Uterus (tissue), 4 donors: ENCODE results near the gene MALT1. TPM values are rescaled to one million over a fixed set of nuclear protein-coding genes. Genes with fewer than 3 reads are reported as not detected.

Source experiments
- DNase-seq, 2 donors: peaks; one replicate each; pipeline ENCODE4 v3.0.0-alpha.2; 2019 to 2020
- H3K27ac ChIP-seq, 2 donors: fragments of 200-600 bp; sonication (generic); 1 replicate in 1 of 2; 2 replicates in 1 of 2; pipeline ENCODE4 v1.5.1; 2016 to 2018
- H3K27me3 ChIP-seq, 2 donors: fragments of 200-600 bp; sonication (generic); one replicate each; pipeline ENCODE4 v1.5.1; 2018 to 2019; ENCODE audit warnings: control low read depth in 1 of 2
- H3K36me3 ChIP-seq, 2 donors: fragments of 200-600 bp; sonication (generic); one replicate each; pipeline ENCODE4 v1.5.1; 2019; ENCODE audit warnings: control low read depth in 1 of 2
- H3K4me1 ChIP-seq, 2 donors: fragments of 200-600 bp; sonication (generic); one replicate each; pipeline ENCODE4 v1.5.1; 2018 to 2019; ENCODE audit warnings: control low read depth in 1 of 2
- H3K4me3 ChIP-seq, 2 donors: fragments of 200-600 bp; sonication (generic); 1 replicate in 1 of 2; 2 replicates in 1 of 2; pipeline ENCODE4 v1.5.1; 2018 to 2019; ENCODE audit warnings: mild to moderate bottlenecking in 1 of 2
- H3K9me3 ChIP-seq, 2 donors: fragments of 200-600 bp; sonication (generic); one replicate each; pipeline ENCODE4 v1.5.1; 2019; ENCODE audit warnings: control low read depth in 1 of 2
- POLR2A ChIP-seq, 2 donors: fragments of 450-650 bp; IDR thresholded peaks; one replicate each; pipeline ENCODE4 v1.6.1; 2016; ENCODE audit warnings: antibody characterized with exemption in 2 of 2, mild to moderate bottlenecking in 1 of 2, moderate library complexity in 1 of 2
- intact Hi-C: fragments of 100-400 bp; cut with DNase I; formaldehyde crosslinking; loops from one replicate; pipeline ENCODE4 v1.15.1; 2023; ENCODE audit warnings: low total_unique reads
- total RNA-seq, 4 donors: library from RNA; depleted of rRNA in 3 of 4; stranded (reverse); fragments of >200 nt in 3 of 4; gene quantifications; one replicate each; pipeline versions ENCODE4 v1.1.0 to v1.2.4, GENCODE V29; 2014 to 2023
- TF ChIP-seq, protein P1 (sequence below), 4 experiments: fragments of 200-600 bp in 2 of 4; fragments of 450-650 bp in 2 of 4; sonication (generic) in 2 of 4; IDR thresholded peaks; one replicate each; pipeline ENCODE4 v1.5.1; 2016 to 2019; ENCODE audit warnings: antibody characterized with exemption in 4 of 4, mild to moderate bottlenecking in 2 of 4, moderate library complexity in 1 of 4
- donor health status: DM: yes; HTN: yes; CAD: no.

The MALT1 gene
- total RNA-seq, 4 donors from 2014 or later: 22.1 to 51.4 (median 30.5) TPM

GRCh38 chr18:58732471-58732870, 61.2 kb downstream of the MALT1 start:
- Histone ChIP-seq H3K27ac (no peak overlapping the region), H3K36me3 (no peaks in the 10 kb centered on the region), H3K4me1 (no peaks in the 10 kb centered on the region), H3K27me3 (no peaks in the 10 kb centered on the region), H3K4me3 (no peak overlapping the region), H3K9me3 (no peaks in the 10 kb centered on the region)
- TF ChIP-seq, protein P1, sequence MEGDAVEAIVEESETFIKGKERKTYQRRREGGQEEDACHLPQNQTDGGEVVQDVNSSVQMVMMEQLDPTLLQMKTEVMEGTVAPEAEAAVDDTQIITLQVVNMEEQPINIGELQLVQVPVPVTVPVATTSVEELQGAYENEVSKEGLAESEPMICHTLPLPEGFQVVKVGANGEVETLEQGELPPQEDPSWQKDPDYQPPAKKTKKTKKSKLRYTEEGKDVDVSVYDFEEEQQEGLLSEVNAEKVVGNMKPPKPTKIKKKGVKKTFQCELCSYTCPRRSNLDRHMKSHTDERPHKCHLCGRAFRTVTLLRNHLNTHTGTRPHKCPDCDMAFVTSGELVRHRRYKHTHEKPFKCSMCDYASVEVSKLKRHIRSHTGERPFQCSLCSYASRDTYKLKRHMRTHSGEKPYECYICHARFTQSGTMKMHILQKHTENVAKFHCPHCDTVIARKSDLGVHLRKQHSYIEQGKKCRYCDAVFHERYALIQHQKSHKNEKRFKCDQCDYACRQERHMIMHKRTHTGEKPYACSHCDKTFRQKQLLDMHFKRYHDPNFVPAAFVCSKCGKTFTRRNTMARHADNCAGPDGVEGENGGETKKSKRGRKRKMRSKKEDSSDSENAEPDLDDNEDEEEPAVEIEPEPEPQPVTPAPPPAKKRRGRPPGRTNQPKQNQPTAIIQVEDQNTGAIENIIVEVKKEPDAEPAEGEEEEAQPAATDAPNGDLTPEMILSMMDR (IDR thresholded peaks at IDR 0.05): no peak
- TF ChIP-seq POLR2A (IDR thresholded peaks at IDR 0.05): no peak
- intact Hi-C loops: no loop called here
- no peak for DNase-seq

- intact Hi-C loops: no loop called here
- Histone ChIP-seq H3K27me3 (no peaks in the 10 kb centered on the region), H3K9me3 (no peaks in the 10 kb centered on the region), H3K36me3 (peaks cover 0 to 2% of the 10 kb centered on the region in 2 donors), H3K4me3 (no peak overlapping the region), H3K27ac (no peak overlapping the region), H3K4me1 (no peaks in the 10 kb centered on the region)
- no peak for DNase-seq
- no peak for TF ChIP-seq POLR2A (IDR thresholded peaks at IDR 0.05)
- TF ChIP-seq, protein P1 (IDR thresholded peaks at IDR 0.05): no peak
Observed at GRCh38 chr18:58733866-58734265, 62.6 kb downstream of the MALT1 start.

DNA sequence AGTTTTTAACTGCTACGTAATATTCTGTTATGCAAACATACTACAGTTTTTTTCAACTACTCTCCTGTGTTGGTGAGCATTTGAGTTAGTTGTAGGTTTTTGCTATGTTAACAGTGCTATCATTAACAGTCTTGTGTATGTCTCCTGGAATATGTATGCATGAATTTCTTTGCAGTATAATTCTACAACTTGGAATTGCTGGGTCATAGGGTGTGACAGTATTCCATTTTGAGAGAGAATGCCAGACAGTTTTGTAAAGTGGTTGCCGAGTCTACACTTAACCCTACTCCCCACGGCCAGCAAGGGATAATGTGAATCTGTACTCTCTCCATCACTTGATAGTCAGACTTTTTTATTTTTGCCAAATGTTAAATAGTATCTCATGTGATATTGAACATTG, 67.1 kb downstream of the MALT1 start:
- Histone ChIP-seq H3K27ac (no peak overlapping the region), H3K36me3 (peaks cover 0 to 5% of the 10 kb centered on the region in 2 donors), H3K9me3 (no peaks in the 10 kb centered on the region), H3K4me1 (no peaks in the 10 kb centered on the region), H3K27me3 (no peaks in the 10 kb centered on the region), H3K4me3 (no peak overlapping the region)
- intact Hi-C loops: no loop called here
- no peak for TF ChIP-seq POLR2A (IDR thresholded peaks at IDR 0.05)
- TF ChIP-seq, protein P1 (IDR thresholded peaks at IDR 0.05): no peak
- DNase-seq: no peak

GRCh38 chr18:58745914-58746313, 74.6 kb downstream of the MALT1 start:
- H3K4me3 ChIP-seq: no peak overlapping the region
- no peaks in the 10 kb centered on the region for H3K4me1 ChIP-seq
- intact Hi-C loops: no loop called here
- no peak for DNase-seq
- TF ChIP-seq POLR2A (IDR thresholded peaks at IDR 0.05): no peak
- TF ChIP-seq, protein P1 (IDR thresholded peaks at IDR 0.05): no peak
- no peaks in the 10 kb centered on the region for H3K27me3 ChIP-seq
- H3K36me3 ChIP-seq: peaks cover 0 to 3% of the 10 kb centered on the region in 2 donors
- no peaks in the 10 kb centered on the region for H3K9me3 ChIP-seq
- H3K27ac ChIP-seq: no peak overlapping the region

GRCh38 chr18:58748899-58749595, 77.8 kb downstream of the MALT1 start:
- intact Hi-C loops: no loop called here
- TF ChIP-seq, protein P1 (IDR thresholded peaks at IDR 0.05): no peak
- no peak for TF ChIP-seq POLR2A (IDR thresholded peaks at IDR 0.05)
- DNase-seq: no peak
- Histone ChIP-seq H3K9me3 (no peaks in the 10 kb centered on the region), H3K36me3 (no peaks in the 10 kb centered on the region), H3K4me3 (no peak overlapping the region), H3K27me3 (no peaks in the 10 kb centered on the region), H3K4me1 (no peaks in the 10 kb centered on the region), H3K27ac (no peak overlapping the region)
